Measurements from ENCODE around the gene CCDC186.

The CCDC186 gene

GRCh38 chr10:114079421-114079820, 94.6 kb downstream of the CCDC186 start:
- DNase-seq, result no peak
- intact Hi-C loops (cut with DNase I), result no loop called here

- DNase-seq, result no peak
- intact Hi-C loops (cut with DNase I), result no loop called here
These were observed 95.7 kb downstream of the CCDC186 start for GRCh38 chr10:114078346-114078745.

- intact Hi-C loops (cut with DNase I), result no loop called here
These were observed 96.2 kb downstream of the CCDC186 start for GRCh38 chr10:114077815-114078219.

GRCh38 chr10:114077347-114077746, 96.7 kb downstream of the CCDC186 start:
- intact Hi-C loops (cut with DNase I), result no loop called here
- no peak for DNase-seq

More at GRCh38 chr10:114077815-114078219, 96.2 kb downstream of the CCDC186 start:
- DNase-seq, result no peak

- intact Hi-C loops (cut with DNase I), result no loop called here
- DNase-seq, result no peak
These were observed 98.9 kb downstream of the CCDC186 start for GRCh38 chr10:114075093-114075492.

- DNase-seq, result peak in 1 of 42 donors; percentile 24
- intact Hi-C loops (cut with DNase I), result no loop called here
These were observed 100.4 kb downstream of the CCDC186 start for GRCh38 chr10:114073395-114074186.

GRCh38 chr10:114071178-114071577, 102.8 kb downstream of the CCDC186 start:
- intact Hi-C loops (cut with DNase I), result no loop called here

More at GRCh38 chr10:114071178-114071577, 102.8 kb downstream of the CCDC186 start:
- peak in 1 of 42 donors; percentile 13 for DNase-seq
